CD4-positive, alpha-beta T cell treated with Interleukin-4 for 4 hours (primary cell): ENCODE results near the gene PARP8.
A peak's percentile ranks its signal among the peaks of the same experiment; 100 is the strongest.
"Not testable (repeated sequence)": the region's sequence is repeated elsewhere in the genome, so short reads cannot be mapped to it uniquely, and the experiment has no call there.

Experiments used
- DNase-seq: peaks from one replicate; pipeline ENCODE4 v3.0.0-alpha.2; 2020

Gene PARP8

GRCh38 chr5:50684721-50685120 lies 18.3 kb downstream of the PARP8 start:
- DNase-seq: no peak

- no peak for DNase-seq
These were observed 21.1 kb downstream of the PARP8 start for GRCh38 chr5:50687548-50687947.

- DNase-seq: no peak
These were observed 25.1 kb downstream of the PARP8 start for GRCh38 chr5:50691399-50692016.

GRCh38 chr5:50694027-50694590 lies 27.7 kb downstream of the PARP8 start:
- no peak for DNase-seq

- not testable (repeated sequence) for DNase-seq
These were observed 28.2 kb downstream of the PARP8 start for GRCh38 chr5:50694626-50695025.

GRCh38 chr5:50697739-50698138 lies 31.3 kb downstream of the PARP8 start:
- no peak for DNase-seq

GRCh38 chr5:50699737-50700136 lies 33.3 kb downstream of the PARP8 start:
- peak; percentile 51 for DNase-seq

- DNase-seq: no peak
These were observed 34.3 kb downstream of the PARP8 start for GRCh38 chr5:50700706-50701105.

- DNase-seq: peak; percentile 21
These were observed 36.4 kb downstream of the PARP8 start for GRCh38 chr5:50702615-50703366.

GRCh38 chr5:50703367-50703666 lies 36.9 kb downstream of the PARP8 start:
- no peak for DNase-seq

- no peak for DNase-seq
These were observed 38.3 kb downstream of the PARP8 start for GRCh38 chr5:50704730-50705129.

GRCh38 chr5:50709471-50709870 lies 43.0 kb downstream of the PARP8 start:
- no peak for DNase-seq

- no peak for DNase-seq
These were observed 44.4 kb downstream of the PARP8 start for GRCh38 chr5:50710838-50711237.

GRCh38 chr5:50711280-50711679 lies 44.8 kb downstream of the PARP8 start:
- peak; percentile 73 for DNase-seq

- no peak for DNase-seq
These were observed 46.0 kb downstream of the PARP8 start for GRCh38 chr5:50712479-50712878.

GRCh38 chr5:50715001-50715400 lies 48.6 kb downstream of the PARP8 start:
- no peak for DNase-seq

GRCh38 chr5:50716134-50716533 lies 49.7 kb downstream of the PARP8 start:
- no peak for DNase-seq

- no peak for DNase-seq
These were observed 51.2 kb downstream of the PARP8 start for GRCh38 chr5:50717651-50718050.

GRCh38 chr5:50720061-50720710 lies 53.7 kb downstream of the PARP8 start:
- DNase-seq: no peak

- no peak for DNase-seq
These were observed 55.8 kb downstream of the PARP8 start for GRCh38 chr5:50722223-50722622.

GRCh38 chr5:50724262-50724661 lies 57.8 kb downstream of the PARP8 start:
- no peak for DNase-seq

GRCh38 chr5:50725800-50726474 lies 59.5 kb downstream of the PARP8 start:
- no peak for DNase-seq

GRCh38 chr5:50726475-50727148 lies 60.2 kb downstream of the PARP8 start:
- DNase-seq: no peak
